A673 (cell line): ENCODE data around the gene LIMA1. TPM values are rescaled to one million over a fixed set of nuclear protein-coding genes. Genes with fewer than 3 reads are reported as not detected.

Source experiments
- BruUV-seq: library from RNA; stranded (reverse); fragments of 400-500 nt; replicated peaks from 2 replicates; lab custom pipeline; 2021; lab: Mats Ljungman, UMichigan
- CTCF ChIA-PET: fragments of 300-600 bp; sonication (Branson Sonifier 250); formaldehyde crosslinking; loops from one replicate; lab custom pipeline; 2022; ENCODE audit warnings: antibody characterized with exemption; lab: Charles Lee
- POLR2A ChIA-PET: fragments of 300-600 bp; sonication (Branson Sonifier 250); formaldehyde crosslinking; loops from one replicate; lab custom pipeline; 2022; ENCODE audit warnings: antibody characterized with exemption; ENCODE audit not compliant: low non-redundant PET; lab: Charles Lee
- DNase-seq: peaks from one replicate; pipeline ENCODE4 v3.0.0-alpha.2; 2015; ENCODE audit warnings: low spot score
- H3K27ac ChIP-seq: fragments of 200-600 bp; sonication (generic); 2 replicates; pipeline ENCODE4 v1.5.1; 2016; ENCODE audit warnings: mixed run types, low read depth, mild to moderate bottlenecking, mixed read lengths, antibody characterized with exemption, low read length; ENCODE audit not compliant: poor library complexity, severe bottlenecking
- H3K27me3 ChIP-seq: fragments of 200-600 bp; sonication (generic); replicated peaks from 2 replicates; pipeline ENCODE4 v1.6.1; 2017; ENCODE audit warnings: mixed run types, low read depth, mild to moderate bottlenecking, mixed read lengths, antibody characterized with exemption, low read length; ENCODE audit not compliant: insufficient read depth, poor library complexity
- H3K36me3 ChIP-seq: fragments of 200-600 bp; sonication (generic); 2 replicates; pipeline ENCODE4 v1.6.1; 2016; ENCODE audit warnings: mixed run types, mild to moderate bottlenecking, mixed read lengths, antibody characterized with exemption, low read length; ENCODE audit not compliant: insufficient read depth, poor library complexity, severe bottlenecking
- H3K4me1 ChIP-seq: fragments of 200-600 bp; sonication (generic); 2 replicates; pipeline ENCODE4 v1.6.1; 2017; ENCODE audit warnings: mixed run types, mild to moderate bottlenecking, mixed read lengths, antibody characterized with exemption, low read length; ENCODE audit not compliant: insufficient read depth, poor library complexity, severe bottlenecking
- H3K4me3 ChIP-seq: fragments of 200-600 bp; sonication (generic); 2 replicates; pipeline ENCODE4 v1.5.1; 2016; ENCODE audit warnings: low read depth, mixed run types, mild to moderate bottlenecking, mixed read lengths, low read length; ENCODE audit not compliant: poor library complexity, severe bottlenecking
- H3K9me3 ChIP-seq: fragments of 200-600 bp; sonication (generic); 2 replicates; pipeline ENCODE4 v1.6.1; 2016; ENCODE audit warnings: mixed run types, low read depth, mild to moderate bottlenecking, mixed read lengths, antibody characterized with exemption, low read length; ENCODE audit not compliant: poor library complexity, severe bottlenecking
- CTCF ChIP-seq: fragments of 300-800, 200-600 bp; sonication (generic); conservative IDR thresholded peaks from 2 replicates; pipeline ENCODE4 v1.5.1; 2017; ENCODE audit warnings: low read depth, mild to moderate bottlenecking, antibody characterized with exemption, low read length, moderate library complexity, mixed read lengths
- EZH2 ChIP-seq: fragments of 200-600 bp; sonication (generic); IDR thresholded peaks from 2 replicates; pipeline ENCODE4 v1.6.1; 2017; ENCODE audit warnings: borderline replicate concordance, low read depth, mild to moderate bottlenecking, mixed read lengths, antibody characterized with exemption, low read length; ENCODE audit not compliant: poor library complexity, severe bottlenecking
- intact Hi-C: fragments of 100-400 bp; cut with micrococcal nuclease; formaldehyde crosslinking; loops from one replicate; pipeline ENCODE4 v1.10.0; 2022; ENCODE audit not compliant: unreplicated experiment
- total RNA-seq: library from RNA; stranded (reverse); gene quantifications from 2 replicates; pipeline ENCODE4 v1.2.3, GENCODE V29; 2021

Gene LIMA1
- total RNA-seq, 1 experiment from 2014 or later: 77.6 TPM

- no TSS peak for BruUV-seq
- peaks cover 37% of the 10 kb centered on the region for H3K4me1 ChIP-seq
- peak overlapping the region; percentile 25 for H3K4me3 ChIP-seq
- CTCF ChIA-PET: interaction anchor here (1.5 kb wide), 1 partner anchor 103 kb away, joined by 4 read pairs; no protein-coding TSS in a partner anchor
- peak overlapping the region; percentile 82 for H3K27ac ChIP-seq
- no peak for TF ChIP-seq EZH2
- peak; percentile 47; the same call in 1 of the 2 replicates for TF ChIP-seq CTCF
- H3K27me3 ChIP-seq: no peaks in the 10 kb centered on the region
- DNase-seq: peak; percentile 87
- H3K36me3 ChIP-seq: no peaks in the 10 kb centered on the region
- intact Hi-C loops: no loop called here
- H3K9me3 ChIP-seq: no peaks in the 10 kb centered on the region
- POLR2A ChIA-PET: interaction anchor here (0.5 to 0.7 kb wide), 2 partner anchors 37 to 1818 kb away, joined by 3 read pairs; no protein-coding TSS in a partner anchor
These were observed 71.8 kb downstream of the LIMA1 start for GRCh38 chr12:50211392-50212070.

DNA sequence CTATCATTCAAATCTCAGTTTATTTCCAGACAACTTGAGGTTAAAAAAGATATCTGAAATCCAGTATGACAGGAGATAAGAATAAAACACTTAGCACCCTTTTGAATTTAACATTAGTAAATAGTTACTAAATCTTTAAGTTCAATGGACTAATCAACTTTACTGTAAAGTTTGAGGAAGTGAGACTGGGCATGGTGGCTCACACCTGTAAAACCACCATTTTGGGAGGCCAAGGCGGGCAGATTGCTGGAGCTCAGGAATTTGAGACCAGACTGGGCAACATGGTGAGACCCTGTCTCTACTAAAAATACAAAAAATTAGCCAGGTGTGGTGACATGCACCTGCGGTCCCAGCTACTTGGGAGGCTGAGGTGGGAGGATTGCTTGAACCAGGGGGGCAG is 75.9 kb downstream of the LIMA1 start:
- POLR2A ChIA-PET: no interaction called here
- Histone ChIP-seq H3K9me3 (no peaks in the 10 kb centered on the region), H3K36me3 (peaks cover 32% of the 10 kb centered on the region), H3K27ac (no peak overlapping the region), H3K4me3 (no peak overlapping the region), H3K4me1 (peaks cover 22% of the 10 kb centered on the region), H3K27me3 (no peaks in the 10 kb centered on the region)
- CTCF ChIA-PET: no interaction called here
- no TSS peak for BruUV-seq
- TF ChIP-seq CTCF (no peak), EZH2 (no peak)
- intact Hi-C loops: no loop called here
- no peak for DNase-seq

- ChIA-PET CTCF (interaction anchor here (0.7 kb wide), 2 partner anchors 38 to 78 kb away, joined by 4 to 7 read pairs; partner anchors contain the start of gene CERS5), POLR2A (no interaction called here)
- DNase-seq: no peak
- Histone ChIP-seq H3K4me3 (no peak overlapping the region), H3K27me3 (no peaks in the 10 kb centered on the region), H3K4me1 (peaks cover 5% of the 10 kb centered on the region), H3K27ac (no peak overlapping the region), H3K36me3 (peaks cover 36% of the 10 kb centered on the region), H3K9me3 (no peaks in the 10 kb centered on the region)
- intact Hi-C loops: no loop called here
- TF ChIP-seq EZH2: no peak
- no peak for TF ChIP-seq CTCF
- no TSS peak for BruUV-seq
These were observed 77.7 kb downstream of the LIMA1 start for GRCh38 chr12:50205648-50206047.
